Putamen (tissue), 1 donor: Measurements from ENCODE around the gene ANO5.
A peak's percentile ranks its signal among the peaks of the same experiment; 100 is the strongest.
"Not testable (repeated sequence)": the region's sequence is repeated elsewhere in the genome, so short reads cannot be mapped to it uniquely, and the experiment has no call there.

Source experiments
- DNase-seq: peaks from one replicate; pipeline ENCODE4 v3.0.0-alpha.2; 2016; ENCODE audit warnings: low spot score

The ANO5 gene

DNA sequence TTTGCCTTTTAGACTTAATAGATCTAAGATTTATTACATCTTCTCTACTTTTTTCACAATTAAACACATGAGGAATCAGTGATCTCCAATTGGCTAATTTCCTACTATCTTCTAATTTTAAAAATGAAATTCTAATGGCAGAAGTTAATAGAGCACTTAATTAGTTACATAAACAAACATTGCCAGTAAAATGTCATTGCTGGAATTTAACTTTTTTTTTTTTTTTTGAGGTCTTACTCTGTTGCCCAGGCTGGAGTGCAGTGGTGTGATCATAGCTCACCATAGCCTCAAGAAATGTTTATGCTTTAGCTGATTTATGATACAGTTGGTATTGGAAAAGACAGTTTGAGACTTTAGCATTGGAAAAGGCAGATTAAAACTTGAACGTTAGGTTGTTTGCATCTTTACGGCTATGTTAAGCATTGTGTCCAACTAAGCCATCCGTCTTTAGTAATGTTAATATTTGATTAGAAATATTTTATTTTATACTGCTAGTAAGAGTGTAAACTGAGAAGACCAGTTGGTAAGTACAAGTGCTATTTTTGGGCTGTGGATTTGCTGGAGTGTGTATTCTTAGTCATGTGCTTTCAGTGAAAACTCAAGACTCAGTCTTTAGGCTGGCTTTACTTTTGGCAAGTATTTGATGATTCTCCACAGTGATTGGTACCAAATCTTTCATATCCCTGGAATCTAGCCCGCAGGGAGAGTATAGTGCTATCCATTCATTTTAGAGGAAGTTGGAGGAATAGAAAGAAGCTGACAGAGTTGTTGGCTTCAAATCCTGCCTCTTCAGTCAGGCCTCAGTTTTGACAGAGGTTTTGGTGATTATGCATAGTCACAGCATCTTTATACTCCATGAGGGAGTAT, 4.5 kb downstream of the ANO5 start:
- no peak for DNase-seq

DNA sequence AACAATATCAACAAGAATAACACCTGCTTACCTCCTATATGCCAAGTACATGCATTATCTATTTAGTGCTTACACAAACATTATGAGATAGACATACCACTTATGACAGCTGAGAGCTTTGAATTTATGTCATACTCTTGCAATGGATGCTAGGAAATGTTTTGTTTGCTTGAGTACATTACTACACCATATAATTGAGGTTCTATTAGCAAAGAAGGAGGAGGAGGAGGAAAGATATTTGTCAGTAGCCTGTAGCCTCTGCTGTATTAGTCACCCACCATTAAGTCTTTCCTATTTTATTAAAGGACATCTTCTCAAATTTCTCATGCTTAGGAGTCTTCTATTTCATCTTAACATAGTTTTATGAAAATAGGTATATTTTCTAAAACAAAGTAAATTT, 6.4 kb downstream of the ANO5 start:
- DNase-seq = no peak

DNA sequence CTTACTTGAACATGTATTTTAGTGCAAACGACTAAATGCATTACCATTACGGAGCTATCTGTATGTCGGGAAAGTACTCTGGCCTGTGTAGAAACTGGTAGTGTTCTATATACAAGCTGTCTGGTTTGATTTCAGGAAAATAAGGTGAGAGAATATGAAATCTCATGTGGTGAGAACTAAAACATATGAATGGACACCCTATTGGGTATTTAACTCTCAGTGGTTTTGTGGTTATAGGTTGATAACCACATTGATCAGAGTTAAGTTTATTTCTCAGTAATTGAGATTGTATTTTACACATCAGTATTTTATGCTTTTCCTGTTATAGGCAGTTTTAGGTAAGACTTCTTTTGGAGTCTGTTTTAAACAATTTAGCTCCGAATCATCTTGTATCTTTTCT, 10.4 kb downstream of the ANO5 start:
- DNase-seq = no peak

DNA sequence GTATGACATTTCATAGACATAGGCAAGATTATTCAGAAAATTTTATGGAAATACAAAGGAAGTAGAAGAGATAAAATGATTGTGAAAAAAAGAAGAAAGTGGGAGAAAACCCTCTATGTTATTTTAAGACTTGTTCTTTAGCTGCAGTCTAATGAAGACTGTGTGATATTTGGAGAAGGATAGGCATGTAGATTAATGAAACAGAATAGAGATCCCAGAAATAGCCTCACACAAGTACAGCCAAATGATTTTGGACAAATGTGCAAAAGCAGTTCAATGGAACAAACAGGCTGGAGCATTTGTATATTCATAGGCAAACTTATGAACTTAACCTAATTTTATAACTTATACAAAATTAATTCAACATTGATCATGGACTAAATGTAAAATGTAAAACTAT, 14.3 kb downstream of the ANO5 start:
- no peak for DNase-seq

DNA sequence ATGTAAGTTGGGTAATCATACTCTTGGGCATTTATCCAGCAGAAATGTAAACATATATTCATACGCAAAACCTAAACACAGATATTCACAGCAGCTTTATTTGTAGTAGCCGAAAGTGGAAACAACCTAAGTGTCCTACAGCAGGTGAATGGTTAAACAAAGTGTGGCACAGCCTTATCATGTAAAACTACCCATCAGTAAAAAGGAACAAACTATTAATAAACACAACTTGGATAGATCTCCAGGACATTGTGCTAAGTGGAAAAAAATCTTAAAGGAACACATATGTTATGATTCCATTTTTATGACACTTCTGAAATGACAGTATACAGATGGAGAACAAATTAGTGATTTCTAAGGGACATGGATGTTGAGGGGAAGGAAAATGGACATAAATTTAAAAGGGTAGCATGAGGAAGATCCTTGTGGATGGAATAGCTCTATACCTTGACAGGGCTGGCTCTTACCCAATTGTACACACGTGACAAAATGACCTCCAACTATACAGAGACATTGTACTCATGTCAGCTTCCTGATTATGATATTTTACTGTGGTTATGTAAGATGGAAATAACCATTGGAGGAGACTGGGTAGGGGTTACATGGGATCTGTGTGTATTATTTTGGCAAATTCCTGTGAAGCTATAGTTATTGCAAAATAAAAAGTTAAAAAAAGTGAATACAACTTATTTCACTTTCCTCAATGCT, 15.4 kb downstream of the ANO5 start:
- no peak for DNase-seq

DNA sequence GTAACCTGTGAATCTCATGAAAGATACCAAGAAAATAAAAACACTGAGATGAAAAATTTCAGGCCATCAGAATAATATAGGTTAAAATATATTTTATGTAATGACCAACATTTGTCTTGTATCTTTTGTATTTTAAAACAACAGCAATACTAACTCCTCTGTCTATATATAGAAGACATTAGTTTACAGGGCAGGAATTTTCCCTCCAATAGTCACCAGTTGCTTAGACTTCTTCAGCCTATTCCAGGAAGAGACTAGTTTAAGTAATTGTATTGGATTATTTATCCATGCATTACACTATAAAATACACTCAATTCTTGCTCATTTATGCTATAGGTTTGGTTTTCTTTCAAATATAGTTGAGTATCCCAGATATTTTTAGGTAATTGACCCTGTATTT, 24.1 kb downstream of the ANO5 start:
- no peak for DNase-seq

DNA sequence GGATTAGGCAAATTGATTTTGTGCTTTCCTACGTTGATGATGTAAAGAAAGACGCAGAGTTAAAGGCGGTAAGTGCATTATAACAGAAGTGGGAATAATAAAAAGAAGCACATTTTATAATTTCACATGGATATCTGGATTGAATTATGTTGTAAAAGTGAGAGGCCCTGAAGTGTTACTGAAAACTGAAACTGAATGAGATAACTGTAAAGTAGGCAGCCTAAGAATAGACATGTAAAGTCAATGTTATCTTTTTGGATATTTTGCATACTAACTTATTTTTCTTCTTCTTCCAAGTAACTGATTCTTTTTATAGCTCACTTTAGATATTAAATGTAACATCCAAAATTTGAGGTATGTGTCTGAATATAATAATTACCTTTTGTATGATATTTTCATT, 28.3 kb downstream of the ANO5 start:
- no peak for DNase-seq

DNA sequence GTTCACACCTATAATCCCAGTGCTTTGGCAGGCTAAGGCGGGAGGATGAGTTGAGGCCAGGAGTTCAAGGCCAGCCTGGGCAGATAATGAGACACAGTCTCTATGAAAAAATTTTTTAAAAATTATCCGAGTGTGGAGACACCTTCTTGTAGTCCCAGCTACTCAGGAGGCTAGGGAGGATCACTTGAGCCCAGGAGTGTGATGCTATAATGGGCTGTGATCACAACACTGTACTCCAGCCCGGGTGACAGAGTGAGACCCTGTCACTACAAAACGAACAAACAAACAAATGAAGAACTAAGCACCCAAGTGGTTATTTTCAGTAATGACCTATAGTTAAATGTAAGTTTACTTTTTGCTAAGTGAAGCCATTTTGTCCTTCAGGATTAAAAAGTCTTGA, 32.3 kb downstream of the ANO5 start:
- no peak for DNase-seq

DNA sequence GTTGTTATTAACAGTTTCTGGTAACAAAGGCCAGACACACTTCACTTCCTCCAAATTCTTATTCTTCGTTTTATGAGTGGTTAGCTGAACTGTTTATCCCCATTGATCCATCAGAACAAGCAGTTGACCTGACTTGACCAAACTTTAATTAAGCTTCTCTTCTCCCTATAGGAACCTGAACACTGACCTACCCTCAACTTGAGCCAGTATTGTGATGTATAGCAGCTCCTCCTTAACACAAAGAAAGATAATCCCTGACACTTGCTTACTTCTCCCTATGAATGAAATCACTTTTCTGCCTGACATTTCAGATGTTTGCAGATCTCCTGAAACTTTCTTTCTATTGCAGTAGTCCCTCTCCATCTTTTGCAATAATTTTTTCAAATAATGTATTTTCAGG, 41.9 kb downstream of the ANO5 start:
- DNase-seq = no peak

DNA sequence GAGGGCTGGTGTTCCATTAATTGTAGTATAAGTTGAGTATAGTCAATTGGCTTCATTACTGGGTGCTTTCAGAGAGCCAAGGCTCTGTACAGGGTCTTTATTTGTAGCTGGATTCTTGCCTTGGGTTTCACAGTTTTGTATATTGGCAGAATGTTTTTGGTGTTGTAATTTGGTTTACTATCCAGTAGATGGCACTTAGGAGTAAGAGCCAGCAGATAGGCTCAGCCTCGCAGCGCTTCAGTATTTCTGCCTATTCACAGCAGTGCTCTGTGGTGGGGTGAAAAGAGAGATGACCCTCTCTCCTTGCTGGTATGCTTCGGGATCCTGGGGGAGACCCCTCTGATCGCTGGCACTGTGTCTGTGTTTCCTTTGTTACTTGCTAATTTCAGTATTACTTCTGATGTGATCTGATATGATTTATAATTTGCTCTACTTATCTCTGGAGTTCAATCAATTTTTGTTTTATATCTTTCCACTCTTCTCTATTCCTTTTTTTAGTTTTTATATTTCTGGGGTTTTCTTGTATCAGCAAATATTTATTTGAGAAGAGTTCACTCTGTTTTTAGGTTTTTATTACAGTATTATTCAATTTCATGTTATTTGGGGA, 52.2 kb downstream of the ANO5 start:
- peak; percentile 1 for DNase-seq

DNA sequence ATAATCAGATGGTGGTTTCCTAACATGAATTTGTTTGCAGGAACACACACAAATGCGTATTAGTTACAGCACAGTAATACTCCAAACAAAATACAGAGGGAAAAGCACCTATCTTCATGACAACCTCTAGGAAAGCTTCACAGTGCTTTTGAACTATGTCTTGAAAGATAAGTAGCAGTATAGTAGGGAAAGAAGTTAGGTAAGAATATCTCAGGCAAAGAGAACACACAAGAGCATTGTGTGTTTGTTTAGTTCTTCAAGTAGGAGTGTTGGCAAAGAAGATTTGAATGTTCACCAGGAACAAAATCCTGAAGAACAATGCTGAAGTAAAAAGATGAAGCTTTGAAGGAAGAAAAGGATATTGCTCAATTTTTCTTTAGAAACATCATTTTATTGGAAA, 54.1 kb downstream of the ANO5 start:
- no peak for DNase-seq

DNA sequence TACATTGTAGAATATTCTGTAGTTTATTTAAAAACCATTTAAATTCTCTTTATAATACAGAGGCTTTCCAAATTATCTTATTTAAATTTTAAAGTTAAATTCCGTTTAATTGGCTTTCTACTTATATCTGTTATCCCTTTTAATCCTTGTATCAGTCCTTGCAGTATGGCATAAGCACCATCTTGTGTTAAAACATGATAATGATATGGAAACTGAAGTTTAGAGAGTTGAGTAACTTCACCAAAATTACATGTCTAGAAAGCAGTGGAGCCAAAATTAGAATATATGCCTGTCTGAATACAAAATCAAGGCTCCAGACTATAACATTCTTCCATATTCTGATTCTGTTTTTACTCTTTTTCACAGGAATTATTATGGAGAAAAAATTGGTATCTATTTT, 57.0 kb downstream of the ANO5 start:
- no peak for DNase-seq

DNA sequence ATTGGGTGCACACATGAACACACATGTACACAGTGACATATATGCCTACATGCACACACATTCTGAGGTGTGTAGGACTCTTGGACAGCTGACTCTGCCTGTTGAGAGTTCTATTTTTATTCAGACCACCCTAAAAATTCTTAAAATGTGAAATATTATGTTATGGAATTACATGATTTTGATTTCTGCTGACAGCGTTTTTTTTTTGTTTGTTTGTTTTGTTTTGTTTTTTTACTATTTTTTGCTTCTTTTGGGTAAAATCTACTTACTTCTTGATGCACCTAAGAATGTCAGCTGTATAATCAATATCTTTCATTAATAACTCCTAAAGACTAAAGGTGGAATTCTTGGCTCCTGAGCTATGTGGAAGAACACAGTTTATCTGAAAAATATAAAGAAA, 64.0 kb downstream of the ANO5 start:
- DNase-seq = no peak

DNA sequence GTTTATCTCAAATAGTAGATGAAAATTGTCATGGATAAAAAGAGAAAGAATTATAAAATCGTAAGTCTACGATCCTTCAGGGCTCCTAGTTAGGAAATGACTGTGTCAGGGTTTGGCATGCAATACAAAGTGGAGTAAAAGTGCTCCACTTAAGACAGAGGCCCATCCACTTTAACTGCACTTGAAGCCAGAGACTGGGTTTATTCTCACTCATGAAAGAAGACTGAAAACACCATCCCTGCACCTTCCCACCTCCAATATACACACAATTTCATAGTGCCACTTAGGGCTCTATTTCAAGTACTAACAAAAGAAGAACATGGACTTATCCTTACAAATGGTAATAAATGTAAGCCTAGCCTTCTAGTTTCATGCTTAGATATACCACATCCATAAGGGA, 70.7 kb downstream of the ANO5 start:
- DNase-seq = no peak

DNA sequence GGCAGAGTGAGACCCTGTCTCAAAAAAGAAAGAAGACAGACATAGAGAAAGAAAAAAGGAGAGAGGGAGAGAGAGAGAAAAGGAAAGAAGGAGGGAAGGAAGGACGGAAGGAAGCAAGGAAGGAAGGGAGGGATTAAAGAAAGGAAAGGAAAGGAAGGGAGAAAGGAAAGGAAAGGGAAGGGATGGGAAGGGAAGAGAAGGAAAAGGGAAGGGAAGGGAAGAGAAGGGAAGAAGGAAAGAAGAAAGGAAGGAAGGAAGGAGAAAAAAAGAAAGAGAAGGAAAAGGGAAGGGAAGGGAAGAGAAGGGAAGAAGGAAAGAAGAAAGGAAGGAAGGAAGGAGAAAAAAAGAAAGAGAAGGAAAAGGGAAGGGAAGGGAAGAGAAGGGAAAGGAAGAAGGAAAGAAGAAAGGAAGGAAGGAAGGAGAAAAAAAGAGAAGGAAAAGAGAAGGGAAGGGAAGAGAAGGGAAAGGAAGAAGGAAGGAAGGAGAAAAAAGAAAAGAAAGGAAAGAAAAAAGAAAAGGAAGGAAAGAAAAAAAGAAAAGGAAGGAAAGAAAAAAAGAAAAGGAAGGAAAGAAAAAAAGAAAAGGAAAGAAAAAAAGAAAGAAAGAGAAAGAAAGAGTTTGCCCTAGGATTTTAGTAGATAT, 76.2 kb downstream of the ANO5 start:
- DNase-seq = not testable (repeated sequence)

DNA sequence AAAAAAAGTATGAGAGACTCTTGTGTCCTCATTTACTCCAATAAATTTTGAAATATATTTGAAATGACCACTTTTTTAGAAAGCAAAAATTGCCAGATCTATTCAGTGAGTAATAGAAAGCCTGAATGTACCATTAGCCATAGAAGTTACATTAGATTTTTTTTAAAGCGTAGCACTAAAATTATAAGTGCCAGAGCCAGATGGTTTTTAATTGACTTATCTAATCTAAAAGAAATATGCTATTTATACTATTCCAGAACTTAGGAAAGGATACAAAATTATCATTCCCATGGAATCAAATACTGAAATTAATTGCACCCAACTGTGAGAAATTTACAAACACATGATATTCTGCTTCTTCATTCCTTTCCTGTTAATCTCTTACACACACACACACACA, 80.9 kb downstream of the ANO5 start:
- DNase-seq = no peak

DNA sequence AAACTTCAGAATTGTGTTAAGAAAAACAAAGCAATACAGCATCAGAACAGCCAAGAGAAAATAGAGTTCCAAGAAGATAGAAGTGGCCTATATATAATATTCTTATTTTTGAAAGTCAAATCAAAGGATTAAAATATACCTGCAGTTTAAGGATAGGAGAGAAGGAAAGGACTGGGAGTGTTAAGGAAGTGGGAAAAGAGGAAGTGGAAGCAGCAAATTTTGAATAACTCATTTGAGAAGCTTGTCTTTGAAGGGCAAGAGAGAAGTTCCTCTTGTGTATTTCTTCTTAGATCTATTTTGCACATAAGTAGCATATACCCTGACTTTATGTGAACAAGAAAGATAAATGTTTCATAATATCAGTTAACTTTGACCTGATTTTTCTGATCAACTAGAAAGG, 82.7 kb downstream of the ANO5 start:
- DNase-seq = no peak

DNA sequence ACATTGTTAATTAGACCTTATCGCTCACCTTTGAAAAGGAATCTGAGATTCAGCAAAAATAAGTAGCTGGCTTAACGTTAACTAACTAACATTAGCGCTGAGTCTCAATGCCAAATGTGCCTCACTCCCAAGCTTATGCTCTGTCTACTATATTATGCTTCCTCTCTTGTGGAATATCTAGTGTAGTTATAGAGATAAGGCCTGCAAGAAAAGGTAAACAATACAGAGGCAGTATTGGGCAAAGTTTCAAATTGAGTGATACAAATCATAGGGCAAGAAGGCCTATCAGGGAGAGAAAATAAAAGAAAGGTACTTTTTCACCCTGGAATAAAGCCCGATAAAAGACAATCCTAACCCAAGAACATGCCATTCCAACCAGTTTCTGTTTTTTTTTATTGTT, 83.7 kb downstream of the ANO5 start:
- DNase-seq = no peak

DNA sequence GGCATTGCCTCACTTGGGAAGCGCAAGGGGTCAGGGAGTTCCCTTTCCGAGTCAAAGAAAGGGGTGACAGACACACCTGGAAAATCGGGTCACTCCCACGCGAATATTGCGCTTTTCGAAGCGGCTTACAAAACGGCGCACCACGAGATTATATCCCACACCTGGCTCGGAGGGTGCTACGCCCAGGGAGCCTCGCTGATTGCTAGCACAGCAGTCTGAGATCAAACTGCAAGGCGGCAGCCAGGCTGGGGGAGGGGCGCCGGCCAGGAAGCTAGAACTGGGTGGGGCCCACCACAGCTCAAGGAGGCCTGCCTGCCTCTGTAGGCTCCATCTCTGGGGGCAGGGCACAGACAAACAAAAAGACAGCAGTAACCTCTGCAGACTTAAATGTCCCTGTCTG, 92.1 kb downstream of the ANO5 start:
- DNase-seq = not testable (repeated sequence)

DNA sequence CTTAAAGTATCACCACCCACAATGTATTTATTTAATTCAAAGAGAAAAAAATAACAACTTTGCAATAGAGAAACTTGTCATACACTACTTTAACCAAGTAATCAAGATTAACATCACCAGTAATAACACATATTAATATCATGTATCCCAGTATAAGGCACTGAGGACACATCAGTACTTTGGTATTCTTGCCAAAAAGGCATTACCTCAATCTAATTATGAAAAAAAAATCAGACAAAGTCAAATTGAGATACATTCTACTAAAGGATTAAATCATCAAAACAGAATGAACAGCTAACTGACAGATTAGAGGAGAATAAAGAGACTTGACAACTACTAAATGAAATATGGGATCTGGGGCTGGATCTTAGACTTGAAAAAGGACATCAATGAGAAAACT, 109.5 kb downstream of the ANO5 start:
- DNase-seq = no peak

DNA sequence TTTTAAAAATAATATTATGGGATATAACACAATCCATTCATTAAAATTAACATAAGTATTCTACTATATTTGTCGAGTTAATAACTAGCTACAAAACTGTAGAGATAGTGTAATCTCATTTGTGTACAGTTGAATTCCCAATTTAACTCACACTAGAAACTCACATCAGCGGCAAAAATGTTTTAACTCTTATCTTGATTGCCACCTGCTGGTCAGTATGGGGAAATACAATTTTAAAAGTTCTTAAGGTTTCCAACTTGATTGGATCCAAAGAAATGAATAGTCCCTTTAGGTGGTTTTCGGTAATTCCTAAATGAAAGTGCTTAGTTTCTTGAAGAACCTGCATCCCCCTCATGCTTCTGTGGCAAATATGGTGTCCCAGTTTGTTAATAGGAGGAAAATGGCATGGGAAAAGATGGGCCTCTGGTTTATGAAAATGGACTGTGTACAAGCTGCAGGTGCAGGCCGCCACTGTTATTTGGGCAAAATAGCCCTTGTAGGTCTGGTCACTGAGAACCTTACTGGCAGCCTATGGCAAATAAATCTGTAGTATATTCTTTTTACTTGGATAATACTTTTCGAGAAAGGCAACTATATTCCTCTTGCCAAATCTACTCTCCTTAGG, 111.6 kb downstream of the ANO5 start:
- DNase-seq = peak; percentile 13

DNA sequence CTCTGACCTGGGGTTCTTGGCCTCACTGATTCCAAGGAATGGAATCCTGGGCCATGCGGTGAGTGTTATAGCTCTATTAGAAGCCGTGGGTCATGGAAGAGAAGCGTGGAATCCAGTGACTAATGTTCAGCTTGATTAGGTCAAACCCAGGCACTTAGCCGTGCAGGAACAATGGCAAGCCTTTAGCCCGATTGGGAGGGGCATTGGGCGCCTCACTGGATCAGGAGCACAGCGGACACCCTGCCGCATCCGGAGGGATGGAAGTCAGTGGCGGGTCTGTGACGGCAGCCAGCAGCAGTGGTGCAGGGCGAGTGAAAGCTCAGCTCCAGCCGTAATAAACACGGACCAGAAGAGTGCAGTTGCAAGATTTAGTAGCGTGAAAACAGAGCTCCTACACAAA, 124.8 kb downstream of the ANO5 start:
- no peak for DNase-seq
